ENCODE data around the gene SPDYE16.
"Not testable (repeated sequence)": the region's sequence is repeated elsewhere in the genome, so short reads cannot be mapped to it uniquely, and the experiment has no call there.

SPDYE16 gene

GRCh38 chr7:76503244-76503643, 39.9 kb downstream of the SPDYE16 start:
- DNase-seq, result not testable (repeated sequence)

GRCh38 chr7:76502836-76503235, 40.3 kb downstream of the SPDYE16 start:
- DNase-seq, result not testable (repeated sequence)

- not testable (repeated sequence) for DNase-seq
These were observed 40.9 kb downstream of the SPDYE16 start for GRCh38 chr7:76502224-76502623.

GRCh38 chr7:76499924-76500241, 43.2 kb downstream of the SPDYE16 start:
- not testable (repeated sequence) for DNase-seq

GRCh38 chr7:76499201-76499923, 43.7 kb downstream of the SPDYE16 start:
- not testable (repeated sequence) for DNase-seq

GRCh38 chr7:76498583-76499200, 44.4 kb downstream of the SPDYE16 start:
- DNase-seq, result not testable (repeated sequence)

GRCh38 chr7:76497918-76498582, 45.0 kb downstream of the SPDYE16 start:
- not testable (repeated sequence) for DNase-seq

- DNase-seq, result not testable (repeated sequence)
These were observed 47.4 kb downstream of the SPDYE16 start for GRCh38 chr7:76495717-76496116.

- not testable (repeated sequence) for DNase-seq
These were observed 51.0 kb downstream of the SPDYE16 start for GRCh38 chr7:76492139-76492538.

GRCh38 chr7:76487969-76488368, 55.1 kb downstream of the SPDYE16 start:
- DNase-seq, result not testable (repeated sequence)

GRCh38 chr7:76486618-76487017, 56.5 kb downstream of the SPDYE16 start:
- peak; percentile 44 for DNase-seq

GRCh38 chr7:76485822-76486610, 57.1 kb downstream of the SPDYE16 start:
- DNase-seq, result not testable (repeated sequence)

GRCh38 chr7:76484456-76484855, 58.6 kb downstream of the SPDYE16 start:
- DNase-seq, result not testable (repeated sequence)

GRCh38 chr7:76483081-76483480, 60.0 kb downstream of the SPDYE16 start:
- not testable (repeated sequence) for DNase-seq

- DNase-seq, result not testable (repeated sequence)
These were observed 60.4 kb downstream of the SPDYE16 start for GRCh38 chr7:76482660-76483059.

Data from stimulated activated CD4-positive, alpha-beta T cell treated with anti-CD3 and anti-CD28 coated beads, Interleukin-4, amount 100 ng/mL, for 24 hours (primary cell).